K562 (cell line): Measurements from ENCODE around the gene CREB3L1. TPM values are rescaled to one million over a fixed set of nuclear protein-coding genes. Genes with fewer than 3 reads are reported as not detected.

Experiments used
- CEBPB ChIP-seq: fragments of 450-650 bp; IDR thresholded peaks from 2 replicates; pipeline ENCODE4 v1.6.1; 2016; ENCODE audit warnings: missing genetic modification characterization, missing compliant biosample characterization
- CHCHD3 ChIP-seq: fragments of 250-450 bp; sonication (Bioruptor Pico); IDR thresholded peaks from 2 replicates; pipeline ENCODE4 v2.1.2; 2022; ENCODE audit warnings: mild to moderate bottlenecking
- CXXC5 ChIP-seq: fragments of 250-450 bp; sonication (Bioruptor Pico); IDR thresholded peaks from 2 replicates; pipeline ENCODE4 v1.8.0; 2022; ENCODE audit warnings: inconsistent platforms, mild to moderate bottlenecking, moderate library complexity
- ERF ChIP-seq: fragments of 450-650 bp; formaldehyde crosslinking; IDR thresholded peaks from 2 replicates; pipeline ENCODE4 v1.4.0; 2020; ENCODE audit warnings: mild to moderate bottlenecking, mixed read lengths
- ETV5 ChIP-seq: sonication (generic); formaldehyde crosslinking; IDR thresholded peaks from 2 replicates; pipeline ENCODE4 v1.4.0; 2020; ENCODE audit warnings: low read depth, mild to moderate bottlenecking, missing genetic modification reagents
- GTF2A2 ChIP-seq: IDR thresholded peaks from 2 replicates; pipeline ENCODE4 v1.6.1; 2016; ENCODE audit warnings: mild to moderate bottlenecking, missing genetic modification characterization, missing compliant biosample characterization
- HDAC2 ChIP-seq: fragments of 450-650 bp; IDR thresholded peaks from 2 replicates; pipeline ENCODE4 v1.6.1; 2016; ENCODE audit warnings: mild to moderate bottlenecking
- IRF2 ChIP-seq: sonication (generic); formaldehyde crosslinking; IDR thresholded peaks from 2 replicates; pipeline ENCODE4 v1.8.1; 2022; ENCODE audit warnings: mild to moderate bottlenecking, missing genetic modification reagents
- KDM5B ChIP-seq: fragments of 200-600 bp; sonication (generic); IDR thresholded peaks from 2 replicates; pipeline ENCODE4 v1.6.1; 2012; ENCODE audit warnings: low read depth, mild to moderate bottlenecking, moderate library complexity, low read length, control low read depth, inconsistent platforms; ENCODE audit not compliant: insufficient replicate concordance
- MXD1 ChIP-seq: fragments of 250-450 bp; sonication (Bioruptor Pico); IDR thresholded peaks from 2 replicates; pipeline ENCODE4 v1.8.0; 2021; ENCODE audit warnings: borderline replicate concordance, mild to moderate bottlenecking, moderate library complexity; ENCODE audit not compliant: poor library complexity, severe bottlenecking
- MYC ChIP-seq, 2 experiments: fragments of 250-450 bp in 1 of 2; sonication (Bioruptor Pico) in 1 of 2; IDR thresholded peaks; 2 replicates each; pipeline versions ENCODE4 v1.5.1 to v1.6.1; 2012 to 2021; ENCODE audit warnings: low read depth in 2 of 2, borderline replicate concordance in 1 of 2, improper control_type of control experiment in 1 of 2, low read length in 1 of 2, mild to moderate bottlenecking in 1 of 2, moderate library complexity in 1 of 2
- NFYB ChIP-seq: IDR thresholded peaks from 2 replicates; pipeline ENCODE4 v1.6.1; 2011; ENCODE audit warnings: mild to moderate bottlenecking, moderate library complexity; ENCODE audit not compliant: insufficient read length; ENCODE audit errors: extremely low read depth
- PHB ChIP-seq: fragments of 250-450 bp; sonication (Bioruptor Pico); IDR thresholded peaks from 2 replicates; pipeline ENCODE4 v1.5.0; 2021
- RBM25 ChIP-seq: fragments of 200-400 bp; formaldehyde crosslinking; IDR thresholded peaks from 2 replicates; pipeline ENCODE4 v1.6.1; 2018; ENCODE audit warnings: low read length, low read depth, moderate library complexity; ENCODE audit not compliant: severe bottlenecking
- RBM39 ChIP-seq: fragments of 200-400 bp; formaldehyde crosslinking; optimal IDR thresholded peaks from 2 replicates; pipeline ENCODE3; 2018; ENCODE audit warnings: low read depth, low read length
- RCOR1 ChIP-seq, 2 experiments: IDR thresholded peaks; 2 replicates each; pipeline ENCODE4 v1.6.1; 2012; ENCODE audit warnings: low read depth in 2 of 2, low read length in 2 of 2, borderline replicate concordance in 1 of 2, improper control_type of control experiment in 1 of 2
- SIX5 ChIP-seq, 2 experiments: IDR thresholded peaks; 2 replicates each; pipeline ENCODE4 v1.6.1; 2011; ENCODE audit warnings: low read length in 2 of 2, borderline replicate concordance in 1 of 2, low read depth in 1 of 2, mild to moderate bottlenecking in 1 of 2, moderate library complexity in 1 of 2; ENCODE audit not compliant: insufficient read depth in 1 of 2
- SMARCC2 ChIP-seq: fragments of 450-650 bp; IDR thresholded peaks from 2 replicates; pipeline ENCODE4 v1.6.1; 2017; ENCODE audit warnings: antibody characterized with exemption, moderate library complexity, mild to moderate bottlenecking, low read depth
- THRB ChIP-seq: fragments of 450-650 bp; formaldehyde crosslinking; conservative IDR thresholded peaks from 2 replicates; pipeline ENCODE4 v1.4.0; 2022; ENCODE audit warnings: mild to moderate bottlenecking, missing genetic modification characterization
- U2AF2 ChIP-seq: fragments of 200-400 bp; formaldehyde crosslinking; optimal IDR thresholded peaks from 2 replicates; pipeline ENCODE3; 2017; ENCODE audit warnings: low read depth, mild to moderate bottlenecking, low read length
- ZC3H11A ChIP-seq: IDR thresholded peaks from 2 replicates; pipeline ENCODE4 v1.6.1; 2012; ENCODE audit warnings: low read depth, low read length, improper control_type of control experiment
- ZNF277 ChIP-seq: fragments of 250-450 bp; sonication (Bioruptor Pico); IDR thresholded peaks from 2 replicates; pipeline ENCODE4 v1.8.0; 2022; ENCODE audit warnings: inconsistent platforms, mild to moderate bottlenecking, moderate library complexity, borderline replicate concordance
- ZNF282 ChIP-seq: sonication (generic); formaldehyde crosslinking; IDR thresholded peaks from 2 replicates; pipeline ENCODE4 v1.8.1; 2023; ENCODE audit warnings: missing genetic modification reagents
- ZNF436 ChIP-seq: fragments of 250-450, 450-650 bp; sonication (Bioruptor Pico); formaldehyde crosslinking; IDR thresholded peaks from 2 replicates; pipeline ENCODE4 v1.7.0; 2020; ENCODE audit warnings: mild to moderate bottlenecking
- ZNF445 ChIP-seq: fragments of 250-450 bp; sonication (Bioruptor Pico); IDR thresholded peaks from 2 replicates; pipeline ENCODE4 v1.4.0; 2020; ENCODE audit warnings: low read depth, mild to moderate bottlenecking, moderate library complexity
- ZNF830 ChIP-seq: fragments of 250-450 bp; sonication (Bioruptor Pico); IDR thresholded peaks from 2 replicates; pipeline ENCODE4 v1.5.0; 2021; ENCODE audit warnings: mild to moderate bottlenecking
- polyA plus RNA-seq, 8 experiments: library from polyadenylated mRNA; depleted of rRNA in 4 of 8; stranded (reverse) in 5 of 8; unstranded in 3 of 8; fragments of >200 nt; fragmentation: Nextera tagmentation in 2 of 8; fragmentation: Illumina TruSeq in 1 of 8; extraction: Ambion mirVana in 2 of 8; extraction: Trizol in 1 of 8; gene quantifications; 2 replicates each; pipeline versions ENCODE4 v1.2.1 to v1.2.3, GENCODE V29; 2011 to 2014; ENCODE audit warnings: inconsistent platforms in 1 of 8, missing spikeins in 1 of 8
- total RNA-seq, 7 experiments: library from RNA; depleted of rRNA in 6 of 7; stranded (reverse); fragments of >200 nt in 6 of 7; fragmentation: Illumina TruSeq in 2 of 7; extraction: Trizol in 2 of 7; gene quantifications; 2 replicates each; pipeline versions ENCODE4 v1.2.1 to v1.2.3, GENCODE V29; 2011 to 2021; ENCODE audit warnings: low replicate concordance in 1 of 7

Gene CREB3L1
- total and polyA plus RNA-seq, 9 of the 15 experiments (the other 6 are each of a cell fraction or from before 2014, with no cell fraction given) = 1.2 to 27.6 (median 3.7) TPM

GRCh38 chr11:46249103-46249937, 28.1 kb upstream of the CREB3L1 start (continued):
- TF ChIP-seq ZC3H11A (no peak), SIX5 (IDR thresholded peaks at IDR 0.05; ENCODE audit: borderline replicate concordance in 1 of 2, insufficient read depth in 1 of 2, low read depth in 1 of 2, low read length in 2 of 2) (peak; percentile 79 to 85), CEBPB (tag) (peak; percentile 32; the same call in 1 of the 2 replicates), ETV5 (0 out of 2 replicates have a peak, but pooled peaks have one; percentile 2), RCOR1 (IDR thresholded peaks at IDR 0.05; ENCODE audit: borderline replicate concordance in 1 of 2, low read depth in 2 of 2, low read length in 2 of 2) (peak in 1 of 2 experiments; percentile 22; a peak in 1 of 4 replicates), ZNF277 (CRISPR knock-in tag) (no peak), ZNF830 (no peak), RBM39 (no peak), MYC (IDR thresholded peaks at IDR 0.05; ENCODE audit: low read depth, low read length) (peak; percentile 82), MYC (CRISPR knock-in tag; IDR thresholded peaks at IDR 0.05; ENCODE audit: borderline replicate concordance, low read depth) (no peak), PHB (CRISPR knock-in tag) (no peak), THRB (CRISPR knock-in tag) (no peak), CXXC5 (CRISPR knock-in tag) (peak; percentile 52; the same call in 1 of the 2 replicates), MXD1 (no peak), SMARCC2 (no peak), ZNF436 (CRISPR knock-in tag) (no peak), ZNF445 (CRISPR knock-in tag) (no peak), IRF2 (CRISPR knock-in tag) (no peak), HDAC2 (no peak; the same call in 1 of the 2 replicates), KDM5B (peak; percentile 25), RBM25 (no peak), ERF (CRISPR knock-in tag) (no peak), CHCHD3 (CRISPR knock-in tag) (no peak), NFYB (peak; percentile 71), ZNF282 (CRISPR knock-in tag) (no peak), U2AF2 (no peak), GTF2A2 (no peak)
